Cerebellar cortex (tissue), 1 donor: Measurements from ENCODE around the gene CLASP1.
"Not testable (repeated sequence)": the region's sequence is repeated elsewhere in the genome, so short reads cannot be mapped to it uniquely, and the experiment has no call there.

ENCODE experiments used
- DNase-seq: peaks from one replicate; pipeline ENCODE4 v3.0.0-alpha.2; 2015; ENCODE audit warnings: low spot score

CLASP1 gene

DNA sequence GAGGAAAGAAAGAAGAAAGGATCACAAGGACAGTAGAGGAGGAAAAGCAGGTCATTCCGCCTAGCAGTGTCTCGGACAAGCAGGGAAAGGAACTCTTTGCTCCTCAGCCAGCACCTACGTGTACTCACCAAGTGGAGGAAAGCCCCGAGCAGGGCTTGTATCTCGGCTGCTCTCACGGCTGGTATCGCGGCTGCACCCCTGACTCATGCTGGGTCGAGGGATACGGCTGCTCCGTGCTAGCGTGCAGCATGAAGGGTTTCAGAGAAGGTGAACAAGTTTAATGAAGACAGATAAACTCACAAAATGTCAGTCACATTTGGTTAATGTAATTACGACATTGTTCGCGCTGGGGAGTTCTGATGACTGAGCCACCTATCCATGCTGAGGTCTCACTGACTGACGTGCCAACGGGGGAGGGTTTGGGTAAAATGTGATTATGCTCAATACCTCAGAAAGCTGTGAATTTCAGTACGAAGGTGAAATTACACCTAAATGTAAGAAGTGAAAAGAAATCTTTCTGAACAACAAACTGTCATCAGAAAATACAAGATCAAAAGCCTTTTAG lies 230.7 kb downstream of the CLASP1 start:
- no peak for DNase-seq

DNA sequence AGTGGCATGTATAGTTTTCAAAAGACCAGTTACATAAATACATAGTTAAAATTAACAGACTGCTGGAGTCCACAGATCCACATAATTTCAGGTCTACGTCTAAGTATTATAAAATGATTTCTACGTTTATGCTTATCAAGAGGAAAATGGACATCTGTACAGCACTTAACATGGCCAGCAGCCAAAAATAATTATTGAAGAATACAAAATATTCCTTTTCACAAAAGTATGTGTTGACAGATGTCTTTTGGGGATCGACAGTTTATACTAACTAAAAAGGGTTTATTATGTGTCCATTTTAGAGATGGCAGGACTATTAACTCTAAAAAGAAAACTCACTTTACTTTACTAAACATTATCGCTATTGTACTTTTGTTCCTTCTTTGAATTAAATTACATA lies 231.4 kb downstream of the CLASP1 start:
- no peak for DNase-seq

DNA sequence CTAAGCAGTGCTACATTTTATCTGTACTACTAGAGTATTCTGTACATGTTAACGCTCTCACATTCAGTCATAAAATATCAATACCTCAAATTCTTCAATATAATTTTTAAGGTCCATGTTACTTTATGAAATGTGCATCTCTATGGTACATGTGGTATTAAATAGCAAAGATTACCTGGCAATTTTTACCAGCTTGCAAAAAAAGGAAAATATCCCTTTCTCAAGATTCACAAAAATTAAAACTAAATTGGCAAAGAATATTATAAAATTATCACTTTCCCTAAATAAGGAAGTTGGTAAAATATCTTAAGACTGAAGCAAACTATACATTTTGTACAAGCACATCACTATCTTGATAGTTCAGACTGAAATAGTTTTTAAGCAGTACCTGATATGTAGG lies 233.5 kb downstream of the CLASP1 start:
- DNase-seq: no peak

DNA sequence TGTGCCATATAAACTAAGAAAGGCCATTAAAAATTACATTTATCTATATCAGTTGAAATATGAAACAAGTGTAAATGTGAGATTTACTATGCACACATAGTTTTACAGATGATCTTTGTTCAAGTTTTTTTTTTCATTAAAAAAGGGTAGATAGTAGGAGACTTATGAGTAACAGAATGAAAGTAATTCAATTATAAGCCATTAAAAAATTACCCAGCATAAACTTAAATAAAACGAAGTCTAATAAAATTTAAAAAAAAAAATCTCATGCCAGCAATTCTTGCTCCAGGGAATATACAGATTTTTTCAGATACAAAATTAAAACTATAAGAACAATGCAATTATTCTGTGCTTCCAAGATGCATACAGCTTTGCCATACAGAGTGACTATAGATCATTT lies 236.9 kb downstream of the CLASP1 start:
- no peak for DNase-seq

DNA sequence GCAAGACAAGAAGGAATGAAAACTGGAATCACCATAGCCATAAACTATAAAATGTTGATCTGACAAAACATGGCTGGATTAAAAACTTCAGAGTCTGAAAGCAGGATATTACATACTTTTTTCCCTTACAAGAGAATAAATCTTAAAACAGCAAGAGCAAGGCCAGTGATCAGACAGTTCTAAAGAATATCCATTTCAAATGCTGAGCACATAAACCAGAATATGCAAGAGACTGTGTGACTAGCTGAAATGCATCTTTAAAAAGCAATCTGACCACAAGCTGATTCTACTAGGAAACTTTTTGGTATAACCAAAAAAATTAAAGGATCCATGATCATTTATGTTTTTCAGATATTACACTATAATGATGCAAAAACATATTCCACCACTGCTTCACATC lies 239.3 kb downstream of the CLASP1 start:
- no peak for DNase-seq

DNA sequence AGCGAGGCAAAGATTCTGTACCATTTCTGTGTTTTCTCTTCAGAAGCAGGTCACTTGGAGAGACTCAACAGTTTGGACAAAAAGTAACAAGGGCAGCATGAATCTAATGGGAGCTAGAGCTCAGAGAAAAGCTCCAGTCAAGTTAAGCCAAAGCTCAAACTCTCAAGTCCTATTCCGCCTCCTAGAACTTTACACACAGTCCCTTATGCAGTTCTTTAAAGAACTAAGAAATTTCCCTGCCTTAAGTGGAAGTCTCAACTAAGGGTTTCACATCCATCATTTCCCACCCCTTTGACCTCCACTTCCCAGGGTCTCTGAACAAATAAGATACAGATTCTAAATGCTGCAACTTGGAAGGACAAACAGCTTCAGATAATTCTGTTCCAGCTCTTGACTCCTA lies 239.9 kb downstream of the CLASP1 start:
- peak; percentile 8 for DNase-seq

DNA sequence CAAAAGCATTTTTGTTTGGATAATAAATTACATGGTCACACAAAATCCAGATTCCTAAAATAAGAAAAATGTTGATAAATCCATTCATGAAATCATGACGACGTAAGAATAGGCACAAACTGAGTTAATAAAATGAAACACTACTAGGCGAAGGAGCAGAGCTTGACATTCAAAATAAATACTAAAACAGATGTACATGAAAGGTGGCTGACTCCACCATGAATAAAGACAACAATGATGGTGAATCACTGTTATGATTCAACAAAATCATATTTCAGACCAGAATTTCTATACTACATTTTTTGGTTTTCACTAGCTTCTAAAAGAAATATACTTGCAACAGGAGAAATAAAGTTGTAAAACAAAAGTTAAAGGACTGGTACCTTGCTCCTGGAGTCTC lies 240.6 kb downstream of the CLASP1 start:
- no peak for DNase-seq

DNA sequence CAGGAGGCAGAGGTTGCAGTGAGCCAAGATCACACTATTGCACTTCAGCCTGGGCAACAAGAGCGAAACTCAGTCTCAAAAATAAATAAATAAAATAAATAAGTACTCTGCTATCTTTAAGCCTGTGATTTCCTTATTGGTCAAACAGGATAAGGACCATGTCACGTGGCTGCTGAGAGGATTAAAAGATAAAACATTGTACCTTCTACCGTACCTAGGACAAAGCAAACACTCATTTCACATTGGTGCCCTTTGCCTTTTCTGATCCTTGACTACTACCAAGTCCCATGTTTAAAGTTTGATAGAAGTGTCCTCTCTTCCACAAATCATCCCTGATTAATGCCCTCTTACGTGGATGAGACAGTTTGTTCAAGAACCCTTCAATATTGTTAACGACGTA lies 244.0 kb downstream of the CLASP1 start:
- no peak for DNase-seq

DNA sequence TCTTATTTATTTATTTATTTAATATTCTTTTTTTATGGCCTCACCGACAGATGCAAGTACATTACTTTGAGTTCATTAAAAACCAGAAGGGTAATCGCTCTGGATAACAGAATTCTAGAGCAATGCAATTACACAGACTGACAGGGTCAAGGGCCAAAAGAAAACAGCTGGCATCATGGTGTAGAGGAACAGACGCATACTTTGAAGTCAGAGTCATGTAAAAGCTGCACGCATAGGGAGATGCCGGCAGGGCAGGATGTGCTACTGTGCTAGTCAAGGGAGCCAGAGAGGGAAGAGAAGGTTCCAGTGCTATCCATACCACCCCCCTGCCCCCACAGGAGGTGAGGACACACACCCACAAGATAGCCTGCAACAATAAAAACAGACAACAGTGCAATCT lies 249.1 kb downstream of the CLASP1 start:
- DNase-seq: no peak

DNA sequence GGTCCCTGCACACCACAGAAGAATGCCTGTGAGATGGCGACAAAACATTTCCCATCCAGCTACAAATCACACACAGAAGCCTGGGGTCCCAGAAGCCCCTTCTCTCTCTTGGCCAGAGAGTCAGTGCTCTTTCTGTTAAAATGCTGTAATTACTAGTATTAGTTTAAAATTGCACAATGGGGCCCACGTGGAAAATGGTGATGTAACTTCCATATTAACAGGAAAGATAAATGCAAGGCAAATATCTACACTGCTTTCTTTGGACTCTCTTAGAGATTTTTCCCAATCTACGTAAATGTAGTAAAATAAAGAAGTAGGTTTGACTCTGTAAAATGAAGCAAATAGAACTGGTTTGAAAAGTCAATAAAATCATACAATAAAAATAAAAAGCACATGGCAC lies 250.4 kb downstream of the CLASP1 start:
- no peak for DNase-seq

DNA sequence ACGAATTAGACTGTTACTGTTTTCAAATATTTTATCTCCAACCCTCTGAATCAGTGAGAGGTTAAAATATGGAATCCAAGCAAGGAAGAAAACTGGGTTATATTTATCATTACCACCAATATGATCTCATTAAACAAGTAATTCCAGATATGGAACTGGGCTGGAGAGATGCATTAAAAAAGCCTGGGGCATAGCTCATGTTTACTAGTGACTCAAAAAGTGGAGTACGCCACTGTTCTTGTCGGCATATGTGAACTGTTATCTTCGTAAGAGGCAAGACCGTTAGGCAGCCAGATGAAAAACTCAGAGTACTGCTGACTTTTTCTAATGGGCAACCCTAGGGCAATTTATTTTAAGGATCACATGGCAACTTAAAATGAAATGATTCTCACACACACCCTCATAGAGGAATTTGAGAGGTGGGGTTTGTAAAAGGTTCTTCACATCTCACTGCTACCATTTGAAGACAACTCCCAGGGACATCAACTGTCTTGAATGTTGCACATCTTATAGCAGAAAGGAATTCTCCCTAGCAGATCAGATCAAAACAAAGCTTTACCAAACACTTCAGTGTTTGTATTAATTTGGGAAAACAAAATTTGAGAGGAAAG lies 259.1 kb downstream of the CLASP1 start:
- no peak for DNase-seq

DNA sequence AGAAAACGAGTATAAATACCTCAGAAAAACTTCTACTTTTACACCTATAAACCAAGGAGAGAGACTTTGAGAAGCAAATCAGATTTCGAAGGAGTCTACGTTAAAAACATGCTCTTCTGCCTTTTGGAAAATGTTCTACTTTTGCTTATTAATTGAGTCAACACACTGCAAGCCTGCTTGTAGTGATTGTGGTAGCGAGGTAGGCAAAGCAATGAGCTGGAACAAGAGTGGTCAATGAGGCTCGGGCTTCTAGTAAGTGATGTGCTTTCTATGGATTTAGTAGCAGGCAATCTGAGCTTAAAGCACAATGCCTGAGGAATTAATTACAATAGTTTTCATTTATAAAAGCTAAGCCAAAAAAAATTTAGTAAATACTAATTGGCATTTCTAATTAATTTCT lies 260.9 kb downstream of the CLASP1 start:
- no peak for DNase-seq

DNA sequence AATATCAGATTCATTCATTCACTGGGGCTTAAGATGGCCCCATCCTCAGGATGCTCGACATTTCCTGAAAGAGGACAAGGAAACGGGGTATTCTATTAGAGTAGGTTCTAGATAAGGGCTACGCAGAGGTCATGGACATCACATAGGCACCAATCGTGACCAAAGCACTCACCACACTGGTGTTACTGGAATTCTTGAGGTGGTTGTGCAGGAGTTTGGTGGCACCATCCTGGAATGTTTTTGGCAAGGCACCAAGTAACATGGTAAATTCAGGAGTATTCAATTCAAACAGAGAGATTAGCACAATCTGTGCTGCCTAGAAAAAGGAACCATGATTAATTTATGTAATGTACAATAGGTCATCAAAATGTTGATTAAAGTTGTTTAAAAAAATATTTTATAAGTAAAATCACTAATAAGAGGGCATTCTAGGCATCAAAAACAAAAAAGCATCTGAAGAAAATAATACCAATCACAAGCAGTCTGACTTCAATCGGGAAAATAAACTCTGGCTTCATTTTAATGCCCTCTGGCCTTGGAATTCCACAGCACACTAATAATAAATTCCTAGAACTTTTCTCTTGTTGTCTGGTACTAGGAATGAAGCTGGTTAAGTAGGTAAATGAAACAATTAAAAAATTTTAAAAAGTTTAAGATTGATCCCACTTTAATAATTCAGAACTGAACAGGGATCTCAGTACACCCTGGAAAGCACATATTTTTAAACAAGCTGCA lies 261.5 kb downstream of the CLASP1 start:
- no peak for DNase-seq

DNA sequence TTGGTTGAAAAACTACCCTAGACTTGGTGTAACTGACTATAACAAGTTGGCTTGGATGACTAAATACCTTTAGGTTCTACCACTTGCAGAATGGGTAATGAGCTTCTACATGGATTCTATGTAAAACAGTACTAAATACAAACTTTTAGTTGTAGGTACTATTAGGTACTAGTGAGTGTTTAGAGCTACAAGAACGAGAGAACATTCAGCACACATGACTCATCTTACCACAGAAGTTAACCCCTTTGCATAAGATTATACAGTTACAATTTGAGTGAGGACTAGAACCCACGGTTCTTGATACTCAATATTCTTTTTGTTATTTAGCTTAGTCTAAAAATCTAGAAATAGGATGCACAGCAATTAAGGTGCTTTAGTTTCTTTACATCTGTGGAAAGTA lies 262.6 kb downstream of the CLASP1 start:
- DNase-seq: no peak

DNA sequence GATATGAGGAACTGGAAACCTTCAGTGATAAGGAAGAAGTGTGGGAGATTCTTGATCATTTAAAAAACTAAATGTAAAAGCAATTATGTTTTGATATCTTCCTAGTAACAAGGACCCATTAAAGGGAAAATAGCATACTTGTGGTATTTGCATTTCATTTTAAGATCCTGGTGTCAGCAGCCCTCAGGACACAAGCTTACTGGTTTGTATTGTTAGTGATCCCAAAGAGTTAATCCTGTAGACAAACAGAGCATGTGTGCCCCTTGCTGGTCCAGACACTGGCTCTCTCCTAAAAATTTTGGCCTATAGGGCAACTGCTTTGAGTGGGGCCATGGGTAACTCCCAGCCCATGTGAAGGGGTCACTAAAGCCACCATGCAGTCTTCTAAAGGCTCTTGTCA lies 263.2 kb downstream of the CLASP1 start:
- DNase-seq: no peak

DNA sequence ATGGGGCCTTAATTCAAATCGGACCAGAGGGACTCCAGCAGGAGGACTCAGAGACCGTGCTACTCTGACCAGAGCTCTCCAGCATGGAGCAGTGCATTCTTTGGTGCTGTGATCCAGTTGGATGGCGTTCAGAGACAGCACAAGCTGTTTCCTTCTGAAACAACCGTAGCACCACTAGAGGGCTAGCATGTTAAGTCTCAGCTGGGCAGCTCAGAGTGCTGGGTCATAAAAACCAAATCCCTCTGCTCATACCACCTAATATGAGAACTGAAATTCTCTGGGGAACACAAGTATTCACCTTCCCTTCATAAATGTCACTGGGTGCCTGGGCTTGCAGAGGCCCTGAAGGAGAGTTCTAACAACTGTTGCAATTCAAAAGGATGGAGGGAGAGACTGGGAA lies 266.5 kb downstream of the CLASP1 start:
- peak; percentile 66 for DNase-seq

DNA sequence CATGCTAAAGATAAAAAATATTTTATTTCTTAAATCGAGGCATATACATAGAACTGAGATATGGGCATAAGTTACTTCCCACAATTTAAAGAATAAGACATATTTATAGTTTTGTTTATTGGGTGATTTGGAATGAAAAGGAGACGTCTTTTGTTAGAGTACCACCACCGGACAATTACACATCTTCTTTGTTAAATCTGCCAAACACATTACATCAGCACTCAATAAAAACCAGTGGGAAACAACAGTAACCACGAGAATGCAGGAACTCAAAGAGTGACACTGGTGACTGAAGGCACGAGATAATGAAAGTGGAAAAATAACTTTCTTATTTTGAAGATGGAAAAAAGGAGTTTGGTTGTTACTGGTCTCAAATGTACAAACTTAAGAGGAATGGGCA lies 271.6 kb downstream of the CLASP1 start:
- DNase-seq: no peak

DNA sequence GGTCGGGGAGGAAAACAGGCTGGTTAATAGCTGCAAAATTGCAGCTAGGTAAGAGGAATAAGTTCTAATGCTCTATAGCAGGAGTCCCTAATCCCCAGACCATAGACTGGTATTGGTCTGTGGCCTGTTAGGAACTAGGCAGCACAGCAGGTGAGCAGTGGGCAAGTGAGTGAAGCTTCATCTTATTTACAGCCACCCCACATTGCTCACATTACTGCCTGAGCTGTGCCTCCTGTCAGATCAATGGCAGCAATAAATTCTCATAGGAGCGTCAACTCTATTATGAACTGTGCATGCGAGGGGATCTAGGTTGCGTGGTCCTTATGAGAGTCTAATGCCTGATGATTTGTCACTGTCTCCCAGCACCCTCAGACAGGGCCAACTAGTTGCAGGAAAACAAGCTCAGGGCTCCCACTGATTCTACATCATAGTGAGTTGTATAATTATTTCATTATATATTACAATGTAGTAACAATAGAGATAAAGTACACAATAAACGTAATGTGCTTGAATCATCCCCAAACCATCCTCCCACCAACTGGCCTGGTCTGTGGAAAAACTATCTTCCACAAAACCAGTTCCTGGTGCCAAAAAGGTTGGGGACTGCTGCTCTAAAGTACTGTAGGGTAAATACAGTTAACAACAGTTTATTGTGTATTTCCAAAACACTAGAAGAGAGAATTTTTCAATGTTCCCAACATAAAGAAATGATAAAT lies 272.6 kb downstream of the CLASP1 start:
- no peak for DNase-seq

DNA sequence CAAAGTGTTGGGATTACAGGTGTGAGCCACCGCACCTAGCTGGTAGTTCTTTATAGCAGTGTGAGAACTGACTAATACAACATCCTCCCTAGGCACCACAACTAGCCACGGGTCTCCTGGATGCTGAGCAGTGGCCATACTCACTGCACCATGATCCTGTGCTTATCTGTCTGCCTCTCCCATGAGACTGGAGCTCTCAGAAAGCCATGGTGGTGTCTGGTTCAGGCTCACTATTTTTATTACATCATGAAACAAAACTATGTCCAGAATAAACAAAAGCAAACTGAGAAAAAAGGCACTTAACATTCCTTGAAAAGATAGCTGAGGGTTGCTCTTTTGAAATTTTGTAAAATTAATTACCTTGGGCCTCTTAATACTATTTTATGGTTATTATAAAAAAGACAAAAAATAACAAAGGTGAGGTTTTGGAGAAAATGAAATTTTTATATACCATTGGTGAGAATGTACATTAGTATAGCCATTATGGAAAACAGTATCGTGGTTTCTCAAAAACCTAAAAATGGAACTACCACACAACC lies 273.6 kb downstream of the CLASP1 start:
- DNase-seq: no peak

DNA sequence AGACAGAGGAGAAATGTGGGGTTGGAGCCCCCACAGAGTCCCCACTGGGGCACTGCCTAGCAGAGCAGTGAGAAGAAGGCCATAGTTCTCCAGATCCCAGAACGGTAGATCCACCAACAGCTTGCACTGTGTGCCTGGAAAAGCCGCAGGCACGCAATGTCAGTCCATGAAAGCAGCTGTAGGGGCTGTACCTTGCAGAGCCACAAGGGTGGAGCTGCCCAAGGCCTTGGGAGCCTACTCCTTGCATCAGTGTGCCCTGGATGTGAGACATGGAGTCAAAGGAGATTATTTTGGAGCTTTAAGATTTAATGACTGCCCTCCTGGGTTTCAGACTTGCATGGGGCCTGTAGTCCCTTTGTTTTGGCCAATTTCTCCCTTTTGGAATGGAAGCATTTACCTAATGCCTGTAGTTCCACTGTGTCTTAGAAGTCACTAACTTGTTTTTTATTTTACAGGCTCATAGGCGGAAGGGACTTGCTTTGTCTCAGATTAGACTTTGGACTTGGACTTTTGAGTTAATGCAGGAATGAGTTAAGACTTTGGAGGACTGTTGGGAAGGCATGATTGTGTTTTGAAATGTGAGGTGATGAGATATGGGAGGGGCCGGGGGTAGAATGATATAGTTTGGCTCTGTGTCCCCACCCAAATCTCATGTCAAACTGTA lies 274.7 kb downstream of the CLASP1 start:
- not testable (repeated sequence) for DNase-seq

DNA sequence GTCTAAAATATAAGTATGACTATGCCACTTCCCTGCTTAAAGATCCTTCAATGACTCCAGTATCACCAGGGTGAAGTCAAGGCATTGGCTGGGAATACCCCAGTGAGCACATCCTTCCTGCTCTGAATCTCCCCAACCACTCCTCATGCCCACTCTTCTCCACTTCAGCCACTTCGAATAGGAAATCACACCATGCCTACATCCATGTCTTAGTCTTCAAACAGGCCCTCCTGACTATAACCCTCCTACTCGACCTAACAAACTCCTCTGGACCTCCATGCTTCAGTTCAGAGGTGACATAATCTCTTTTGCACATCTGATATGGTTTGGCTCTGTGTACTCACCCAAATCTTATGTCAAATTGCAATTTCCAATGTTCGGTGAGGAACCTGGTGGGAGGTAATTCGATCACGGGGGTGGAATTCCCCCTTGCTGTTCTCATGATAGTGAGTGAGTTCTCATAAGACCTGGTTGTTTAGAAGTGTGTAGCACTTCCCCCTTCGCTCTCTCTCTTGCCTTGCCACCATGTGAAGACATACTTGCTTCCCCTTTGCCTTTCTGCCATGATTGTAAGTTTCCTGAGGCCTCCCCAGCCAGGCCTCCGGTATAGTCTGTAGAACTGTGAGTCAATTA lies 276.4 kb downstream of the CLASP1 start:
- no peak for DNase-seq

DNA sequence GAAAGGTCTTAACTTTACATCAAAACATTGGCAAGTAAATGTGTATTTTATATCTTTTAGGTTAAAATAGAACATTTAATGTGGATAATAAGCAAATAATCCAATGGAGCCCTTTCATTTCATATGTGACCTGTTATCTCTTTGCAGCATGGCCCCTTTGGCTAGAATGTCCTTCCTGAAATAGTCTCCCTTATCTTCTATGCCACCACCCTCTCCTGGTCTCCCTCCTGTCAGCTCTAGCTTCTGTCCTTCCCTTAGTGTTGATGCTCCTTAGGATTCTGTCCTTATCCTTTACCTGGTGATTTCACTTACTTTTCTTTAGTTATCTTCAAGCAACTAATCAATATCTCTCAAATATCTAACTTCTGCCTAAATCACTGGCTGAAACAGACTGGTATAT lies 277.2 kb downstream of the CLASP1 start:
- DNase-seq: no peak
